A549 treated with CpdA at 1 μM for 4 hours (cell line): Measurements from ENCODE around the gene ADAM21. TPM values are rescaled to one million over a fixed set of nuclear protein-coding genes. Genes with fewer than 3 reads are reported as not detected.

Experiments used
- total RNA-seq: library from RNA; stranded (reverse); fragments of 200-300 nt; extraction: Qiagen RNA extraction; gene quantifications from 5 replicates; pipeline ENCODE4 v1.2.3, GENCODE V29; 2022; ENCODE audit warnings: low read depth

ADAM21 gene
- total RNA-seq = 0.03 TPM in 1 of 5 replicates, not detected in the others

DNA sequence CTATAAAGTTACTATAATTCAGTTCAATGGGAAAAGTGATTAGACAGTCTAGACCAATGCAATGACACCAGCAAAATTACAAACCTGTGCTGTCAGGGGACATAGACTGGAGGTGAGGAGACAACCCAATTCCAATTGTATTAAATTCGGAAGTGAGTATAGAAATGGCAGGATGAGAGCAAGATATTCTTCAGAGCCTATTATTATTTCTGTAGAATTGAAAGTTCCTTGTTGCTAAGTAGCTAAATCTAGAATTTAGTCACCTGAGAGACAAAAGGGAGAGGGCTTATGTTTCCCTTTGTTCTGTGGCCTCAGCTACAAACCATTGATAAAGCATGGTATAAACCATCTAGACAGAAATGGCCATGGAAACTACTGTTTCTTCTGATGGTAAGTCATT lies at the start of gene ADAM21:
Gene ADAM21 (plus strand): TSS at position 301 of the 400 bp plus-strand sequence. CDS start 5,326 bp downstream, outside the sequence.

DNA sequence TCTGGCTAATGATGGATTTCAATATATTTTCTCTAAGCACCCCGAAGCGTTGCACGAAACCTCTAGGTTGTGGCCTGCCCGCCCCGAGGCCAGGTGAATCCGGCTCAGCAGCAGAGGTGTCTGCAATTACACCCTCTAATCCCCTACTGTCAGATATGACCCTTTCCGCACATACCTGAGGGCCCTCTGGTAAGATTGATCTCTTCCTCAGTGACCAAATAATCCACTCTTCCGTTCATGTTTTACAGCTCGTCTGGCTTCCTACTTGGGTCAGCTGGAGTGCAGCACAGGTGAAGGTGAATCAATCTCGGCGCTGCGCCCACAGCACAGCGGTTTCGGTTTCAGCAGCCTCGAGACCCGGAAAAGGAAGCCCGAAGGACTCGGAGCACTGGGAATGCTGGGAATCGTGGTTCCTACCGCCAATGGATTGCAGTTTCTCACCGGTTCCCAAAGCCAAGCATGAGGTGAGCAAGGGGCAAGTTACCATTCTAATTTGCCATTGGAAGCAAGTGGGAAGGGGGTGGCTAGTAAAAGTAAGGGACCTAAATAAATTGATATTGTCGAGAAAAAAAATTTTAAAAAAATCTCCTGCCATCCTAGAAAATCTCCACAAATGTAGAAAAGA lies 35.1 kb upstream of the ADAM21 start, which contains the start of gene SYNJ2BP:
Gene SYNJ2BP (minus strand): TSS at position 366 of the 625 bp plus-strand sequence. CDS start 127 bp downstream, at position 239.

Other genes starting within 250 kb of the ADAM21 start
- 57.5 to 68.9 TPM (median 58.1 TPM) in 5 replicates for gene COX16, start 92.5 kb upstream of the ADAM21 start, total RNA-seq
- gene SYNJ2BP, start 35.1 kb upstream of the ADAM21 start, total RNA-seq = 8.8 to 11.8 TPM (median 10.2 TPM) in 5 replicates
- gene ADAM20, start 82.8 kb downstream of the ADAM21 start, total RNA-seq = 0.01 TPM in 1 of 5 replicates, not detected in the others
- gene MED6, start 148.5 kb downstream of the ADAM21 start, total RNA-seq = 42.4 to 55.2 TPM (median 46.5 TPM) in 5 replicates
- 1.8 to 2.1 TPM (median 2.0 TPM) in 5 replicates for gene TTC9, start 189.7 kb downstream of the ADAM21 start, total RNA-seq